Sigmoid colon (tissue), 7 donors: ENCODE measurements around the gene DNASE2. TPM values are rescaled to one million over a fixed set of nuclear protein-coding genes. Genes with fewer than 3 reads are reported as not detected.

Experiments used
- DNase-seq: peaks from one replicate; pipeline ENCODE4 v3.0.0-alpha.2; 2019
- H3K27ac ChIP-seq, 4 donors: fragments of 200-600 bp; sonication (generic); one replicate each; pipeline ENCODE4 v1.5.1; 2016 to 2019; ENCODE audit warnings: mild to moderate bottlenecking in 1 of 4
- H3K27me3 ChIP-seq, 3 donors: fragments of 200-600 bp; sonication (generic); one replicate each; pipeline ENCODE4 v1.5.1; 2019; ENCODE audit warnings: mild to moderate bottlenecking in 1 of 3
- H3K36me3 ChIP-seq, 4 donors: fragments of 200-600 bp; sonication (generic); one replicate each; pipeline ENCODE4 v1.5.1; 2016 to 2019
- H3K4me1 ChIP-seq, 4 donors: fragments of 200-600 bp; sonication (generic); one replicate each; pipeline ENCODE4 v1.5.1; 2017 to 2019
- H3K4me3 ChIP-seq, 4 donors: fragments of 200-600 bp; sonication (generic); one replicate each; pipeline ENCODE4 v1.5.1; 2017 to 2019; ENCODE audit warnings: mild to moderate bottlenecking in 2 of 4, moderate library complexity in 1 of 4
- H3K9me3 ChIP-seq, 4 donors: fragments of 200-600 bp in 3 of 4; sonication (generic) in 3 of 4; one replicate each; pipeline versions ENCODE4 v1.5.1 to v1.6.1; 2013 to 2019
- CTCF ChIP-seq, 4 experiments: fragments of 450-650 bp in 3 of 4; fragments of 200-600 bp in 1 of 4; IDR thresholded peaks; one replicate each; pipeline ENCODE4 v1.5.1; 2016 to 2019; ENCODE audit warnings: antibody characterized with exemption in 4 of 4, mild to moderate bottlenecking in 3 of 4, moderate library complexity in 2 of 4
- EP300 ChIP-seq, 4 donors: sonication (generic); formaldehyde crosslinking; IDR thresholded peaks; one replicate each; pipeline ENCODE4 v1.6.1; 2017; ENCODE audit warnings: antibody characterized with exemption in 4 of 4
- POLR2A ChIP-seq, 2 donors: fragments of 450-650 bp; IDR thresholded peaks; one replicate each; pipeline ENCODE4 v1.6.1; 2016; ENCODE audit warnings: antibody characterized with exemption in 2 of 2, mild to moderate bottlenecking in 2 of 2, moderate library complexity in 2 of 2
- POLR2AphosphoS5 ChIP-seq, 4 donors: sonication (generic); formaldehyde crosslinking; IDR thresholded peaks; one replicate each; pipeline ENCODE4 v1.6.1; 2017; ENCODE audit warnings: antibody characterized with exemption in 4 of 4
- WGBS, 2 donors: extraction: QIAGEN DNeasy Blood & Tissue Kit; methylation state at CpG; one replicate each; pipeline ENCODE4 v1.1.7; 2013; 5-methylcytosine and 5-hydroxymethylcytosine counted together
- intact Hi-C: fragments of 100-400 bp; cut with DNase I; formaldehyde crosslinking; loops from one replicate; pipeline ENCODE4 v1.15.1; 2023
- polyA plus RNA-seq, 3 donors: library from polyadenylated mRNA; stranded (reverse); fragments of 200-250 nt; gene quantifications; one replicate each; pipeline ENCODE4 v1.2.3, GENCODE V29; 2013
- total RNA-seq, 4 donors: library from RNA; depleted of rRNA; stranded (reverse); fragments of >200 nt; gene quantifications; one replicate each; pipeline ENCODE4 v1.1.0, GENCODE V29; 2016
- donor health status: healthy with polysubstance abuse.
- donor health status: Bipolar disorder and iron deficiency.
- donor health status: healthy.

Gene DNASE2
- total and polyA plus RNA-seq, 7 donors: 11.4 to 45.4 (median 30.6) TPM

GRCh38 chr19:12836529-12836863 is 44.8 kb downstream of the DNASE2 start:
- H3K9me3 ChIP-seq: no peaks in the 10 kb centered on the region
- WGBS, 2 donors: 3 to 8% methylated on average over 6 of the region's 6 CpGs
- peaks cover 0 to 47% (median 34%) of the 10 kb centered on the region in 4 donors for H3K4me1 ChIP-seq
- no peak for DNase-seq
- TF ChIP-seq POLR2AphosphoS5 (IDR thresholded peaks at IDR 0.05) (no peak), EP300 (IDR thresholded peaks at IDR 0.05) (no peak), POLR2A (IDR thresholded peaks at IDR 0.05) (no peak), CTCF (IDR thresholded peaks at IDR 0.05) (no peak)
- H3K27me3 ChIP-seq: peaks cover 87 to 100% (median 95%) of the 10 kb centered on the region in 3 donors
- intact Hi-C loops: no loop called here
- no peak overlapping the region for H3K27ac ChIP-seq
- H3K36me3 ChIP-seq: no peaks in the 10 kb centered on the region
- H3K4me3 ChIP-seq: no peak overlapping the region

GRCh38 chr19:12834976-12835757 is 46.1 kb downstream of the DNASE2 start:
- Histone ChIP-seq H3K27me3 (peaks cover 81 to 100% (median 92%) of the 10 kb centered on the region in 3 donors), H3K4me3 (no peak overlapping the region), H3K4me1 (peaks cover 0 to 35% (median 26%) of the 10 kb centered on the region in 4 donors), H3K9me3 (no peaks in the 10 kb centered on the region), H3K27ac (no peak overlapping the region), H3K36me3 (no peaks in the 10 kb centered on the region)
- intact Hi-C loops: no loop called here
- no peak for TF ChIP-seq EP300 (IDR thresholded peaks at IDR 0.05)
- no peak for TF ChIP-seq POLR2A (IDR thresholded peaks at IDR 0.05)
- no peak for TF ChIP-seq CTCF (IDR thresholded peaks at IDR 0.05)
- TF ChIP-seq POLR2AphosphoS5 (IDR thresholded peaks at IDR 0.05): no peak
- DNase-seq: no peak
- WGBS, 2 donors: 7 to 10% methylated on average over 39 of the region's 39 CpGs

GRCh38 chr19:12834566-12834943 is 46.7 kb downstream of the DNASE2 start, which contains the start of gene RTBDN:
Gene RTBDN (minus strand): TSS chr19:12834579. CDS start chr19:12829979, 4,600 bp downstream.
- peaks cover 85 to 100% (median 92%) of the 10 kb centered on the region in 3 donors for H3K27me3 ChIP-seq
- H3K4me3 ChIP-seq: peak within 1 kb of the TSS in 3 of 4 donors; percentile 31 to 44 (median 43)
- H3K36me3 ChIP-seq: no peaks in the 10 kb centered on the region
- no peak for DNase-seq
- peaks cover 0 to 34% (median 26%) of the 10 kb centered on the region in 4 donors for H3K4me1 ChIP-seq
- H3K9me3 ChIP-seq: no peaks in the 10 kb centered on the region
- TF ChIP-seq EP300 (IDR thresholded peaks at IDR 0.05): no peak
- TF ChIP-seq POLR2AphosphoS5 (IDR thresholded peaks at IDR 0.05): no peak
- TF ChIP-seq CTCF (IDR thresholded peaks at IDR 0.05): no peak
- TF ChIP-seq POLR2A (IDR thresholded peaks at IDR 0.05): no peak
- H3K27ac ChIP-seq: no peak within 1 kb of the TSS
- intact Hi-C loops: no loop called here
- WGBS, 2 donors: 10 to 12% methylated on average over 20 of the region's 20 CpGs

GRCh38 chr19:12833738-12834565 is 47.3 kb downstream of the DNASE2 start:
- H3K9me3 ChIP-seq: no peaks in the 10 kb centered on the region
- TF ChIP-seq EP300 (IDR thresholded peaks at IDR 0.05) (no peak), POLR2AphosphoS5 (IDR thresholded peaks at IDR 0.05) (no peak), POLR2A (IDR thresholded peaks at IDR 0.05) (no peak), CTCF (IDR thresholded peaks at IDR 0.05) (no peak)
- intact Hi-C loops: no loop called here
- DNase-seq: no peak
- peak overlapping the region in 3 of 4 donors; percentile 31 to 44 (median 43) for H3K4me3 ChIP-seq
- H3K36me3 ChIP-seq: no peaks in the 10 kb centered on the region
- H3K27me3 ChIP-seq: peaks cover 81 to 100% (median 92%) of the 10 kb centered on the region in 3 donors
- 1 to 2% methylated on average over 87 of the region's 87 CpGs for WGBS, 2 donors
- peaks cover 0 to 33% (median 25%) of the 10 kb centered on the region in 4 donors for H3K4me1 ChIP-seq
- no peak overlapping the region for H3K27ac ChIP-seq
